OCI-LY1 (cell line): ENCODE data around the gene LRP1.

Experiments
- EZH2 ChIP-seq: fragments of 200-600 bp; sonication (generic), shearing (Covaris generic); IDR thresholded peaks from 2 replicates; pipeline ENCODE4 v1.8.0; 2017; ENCODE audit warnings: borderline replicate concordance, mixed run types, mild to moderate bottlenecking, antibody characterized with exemption, low read length, moderate library complexity, mixed read lengths
- TF ChIP-seq, protein P1 (sequence below): fragments of 200-600 bp; sonication (generic), shearing (Covaris generic); IDR thresholded peaks from 2 replicates; pipeline ENCODE4 v1.5.1; 2017; ENCODE audit warnings: mild to moderate bottlenecking, antibody characterized with exemption, low read length, moderate library complexity, mixed read lengths

DNA sequence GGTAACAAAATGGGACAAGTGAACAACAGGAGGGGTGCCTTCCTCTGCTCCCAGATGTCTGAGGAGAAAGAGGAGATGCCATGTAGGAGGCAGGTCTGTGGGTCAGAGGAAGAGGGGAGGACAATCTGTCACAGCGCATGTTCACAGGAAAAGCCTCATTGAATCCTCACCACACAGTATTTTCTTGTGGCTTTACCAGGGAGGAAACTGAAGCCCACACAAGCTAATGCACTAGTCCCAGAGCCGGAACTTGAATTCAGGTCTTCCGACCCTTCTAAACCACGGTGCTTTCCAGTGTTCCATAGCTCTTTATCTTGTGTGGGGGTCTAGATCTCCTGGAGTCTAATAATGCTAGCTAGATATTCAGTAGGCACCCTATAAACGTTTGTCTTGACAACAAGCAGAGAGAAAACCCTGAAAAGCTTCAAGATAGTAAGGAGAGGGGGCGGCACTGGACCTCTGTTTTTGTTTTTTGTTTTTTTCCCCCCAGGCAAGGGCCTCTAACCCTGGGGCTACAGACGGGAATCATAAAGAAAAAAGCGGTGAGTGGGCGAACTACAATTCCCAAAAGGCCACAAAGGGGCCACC is 100.9 kb downstream of the LRP1 start:
- TF ChIP-seq, protein P1, sequence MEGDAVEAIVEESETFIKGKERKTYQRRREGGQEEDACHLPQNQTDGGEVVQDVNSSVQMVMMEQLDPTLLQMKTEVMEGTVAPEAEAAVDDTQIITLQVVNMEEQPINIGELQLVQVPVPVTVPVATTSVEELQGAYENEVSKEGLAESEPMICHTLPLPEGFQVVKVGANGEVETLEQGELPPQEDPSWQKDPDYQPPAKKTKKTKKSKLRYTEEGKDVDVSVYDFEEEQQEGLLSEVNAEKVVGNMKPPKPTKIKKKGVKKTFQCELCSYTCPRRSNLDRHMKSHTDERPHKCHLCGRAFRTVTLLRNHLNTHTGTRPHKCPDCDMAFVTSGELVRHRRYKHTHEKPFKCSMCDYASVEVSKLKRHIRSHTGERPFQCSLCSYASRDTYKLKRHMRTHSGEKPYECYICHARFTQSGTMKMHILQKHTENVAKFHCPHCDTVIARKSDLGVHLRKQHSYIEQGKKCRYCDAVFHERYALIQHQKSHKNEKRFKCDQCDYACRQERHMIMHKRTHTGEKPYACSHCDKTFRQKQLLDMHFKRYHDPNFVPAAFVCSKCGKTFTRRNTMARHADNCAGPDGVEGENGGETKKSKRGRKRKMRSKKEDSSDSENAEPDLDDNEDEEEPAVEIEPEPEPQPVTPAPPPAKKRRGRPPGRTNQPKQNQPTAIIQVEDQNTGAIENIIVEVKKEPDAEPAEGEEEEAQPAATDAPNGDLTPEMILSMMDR: no peak
- no peak for TF ChIP-seq EZH2
